Measurements from ENCODE around the gene TEX10.

DNA sequence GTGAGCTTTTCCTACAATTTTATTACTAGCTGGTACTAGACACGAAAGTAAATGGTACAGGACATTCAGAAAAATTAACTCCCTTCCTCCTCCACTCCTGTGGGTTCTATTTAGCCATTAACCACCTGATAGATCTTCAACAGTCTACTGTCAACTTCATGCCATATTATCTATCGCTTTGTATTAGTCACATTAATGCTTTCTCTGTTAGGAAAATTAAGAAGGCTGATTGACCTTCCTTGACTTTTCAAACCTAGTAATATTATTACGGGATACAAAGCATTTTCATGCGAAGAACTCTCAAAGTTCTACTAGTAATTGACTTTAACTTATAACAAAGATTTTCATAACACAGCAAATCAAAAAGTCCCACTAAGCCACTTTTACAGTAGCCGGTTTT lies 1.2 kb downstream of the TEX10 start:
- TF ChIP-seq GLIS3 (CRISPR knock-in tag; IDR thresholded peaks at IDR 0.05) (no peak), ZFP3 (CRISPR knock-in tag; IDR thresholded peaks at IDR 0.05) (no peak), RARB (CRISPR knock-in tag; IDR thresholded peaks at IDR 0.05) (no peak), TCF4 (CRISPR knock-in tag; IDR thresholded peaks at IDR 0.05; ENCODE audit: borderline replicate concordance) (no peak), ZNF70 (CRISPR knock-in tag; IDR thresholded peaks at IDR 0.05) (no peak), TOX (CRISPR knock-in tag; IDR thresholded peaks at IDR 0.05; ENCODE audit: borderline replicate concordance) (no peak), CREB5 (CRISPR knock-in tag; IDR thresholded peaks at IDR 0.05; ENCODE audit: low read depth) (no peak)
- TF ChIP-seq, protein P1, sequence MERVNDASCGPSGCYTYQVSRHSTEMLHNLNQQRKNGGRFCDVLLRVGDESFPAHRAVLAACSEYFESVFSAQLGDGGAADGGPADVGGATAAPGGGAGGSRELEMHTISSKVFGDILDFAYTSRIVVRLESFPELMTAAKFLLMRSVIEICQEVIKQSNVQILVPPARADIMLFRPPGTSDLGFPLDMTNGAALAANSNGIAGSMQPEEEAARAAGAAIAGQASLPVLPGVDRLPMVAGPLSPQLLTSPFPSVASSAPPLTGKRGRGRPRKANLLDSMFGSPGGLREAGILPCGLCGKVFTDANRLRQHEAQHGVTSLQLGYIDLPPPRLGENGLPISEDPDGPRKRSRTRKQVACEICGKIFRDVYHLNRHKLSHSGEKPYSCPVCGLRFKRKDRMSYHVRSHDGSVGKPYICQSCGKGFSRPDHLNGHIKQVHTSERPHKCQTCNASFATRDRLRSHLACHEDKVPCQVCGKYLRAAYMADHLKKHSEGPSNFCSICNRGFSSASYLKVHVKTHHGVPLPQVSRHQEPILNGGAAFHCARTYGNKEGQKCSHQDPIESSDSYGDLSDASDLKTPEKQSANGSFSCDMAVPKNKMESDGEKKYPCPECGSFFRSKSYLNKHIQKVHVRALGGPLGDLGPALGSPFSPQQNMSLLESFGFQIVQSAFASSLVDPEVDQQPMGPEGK (CRISPR knock-in tag; IDR thresholded peaks at IDR 0.05; ENCODE audit: borderline replicate concordance), result no peak
